Caco-2 (cell line): Measurements from ENCODE around the gene NOTCH1. TPM values are rescaled to one million over a fixed set of nuclear protein-coding genes. Genes with fewer than 3 reads are reported as not detected.

ENCODE experiments used
- BruUV-seq: library from RNA; stranded (reverse); fragments of 400-500 nt; replicated peaks from 2 replicates; lab custom pipeline; 2021; lab: Mats Ljungman, UMichigan
- CTCF ChIA-PET: fragments of 300-600 bp; sonication (Branson Sonifier 250); formaldehyde crosslinking; loops from one replicate; lab custom pipeline; 2022; ENCODE audit warnings: antibody characterized with exemption; lab: Charles Lee
- POLR2A ChIA-PET: fragments of 300-600 bp; sonication (Branson Sonifier 250); formaldehyde crosslinking; loops from one replicate; lab custom pipeline; 2022; ENCODE audit warnings: antibody characterized with exemption; lab: Charles Lee
- DNase-seq, 2 experiments: peaks; one replicate each; pipeline versions ENCODE4 v3.0.0 to v3.0.0-alpha.2; 2020 to 2022
- H3K27me3 ChIP-seq: replicated peaks from 2 replicates; pipeline ENCODE4 v1.6.0; 2011; ENCODE audit warnings: low read length; ENCODE audit not compliant: control insufficient read depth, insufficient read depth
- H3K36me3 ChIP-seq: 2 replicates; pipeline ENCODE4 v1.5.1; 2011; ENCODE audit warnings: low read length; ENCODE audit not compliant: control insufficient read depth, insufficient read depth
- H3K4me1 ChIP-seq: fragments of 250-450 bp; sonication (Bioruptor Pico); 2 replicates; pipeline ENCODE4 v1.5.1; 2020; ENCODE audit warnings: mild to moderate bottlenecking
- H3K4me3 ChIP-seq: 2 replicates; pipeline ENCODE4 v1.5.1; 2011; ENCODE audit warnings: low read depth, mild to moderate bottlenecking, control low read depth, low read length
- H3K9me3 ChIP-seq: fragments of 250-450 bp; sonication (Bioruptor Pico); 2 replicates; pipeline ENCODE4 v1.5.1; 2020; ENCODE audit warnings: mild to moderate bottlenecking, moderate library complexity
- H3K27ac Mint-ChIP-seq: one replicate; pipeline ENCODE4 v1.8.0; 2022; ENCODE audit warnings: mixed read lengths; ENCODE audit not compliant: unreplicated experiment
- H3K27me3 Mint-ChIP-seq: one replicate; pipeline ENCODE4 v1.8.0; 2022; ENCODE audit warnings: mixed read lengths; ENCODE audit not compliant: insufficient read depth, unreplicated experiment
- H3K36me3 Mint-ChIP-seq: one replicate; pipeline ENCODE4 v1.8.0; 2022; ENCODE audit warnings: mild to moderate bottlenecking, mixed read lengths; ENCODE audit not compliant: insufficient read depth, unreplicated experiment
- H3K4me1 Mint-ChIP-seq: one replicate; pipeline ENCODE4 v1.8.0; 2022; ENCODE audit warnings: low read depth, mixed read lengths; ENCODE audit not compliant: unreplicated experiment
- H3K4me3 Mint-ChIP-seq: one replicate; pipeline ENCODE4 v1.8.0; 2022; ENCODE audit warnings: mild to moderate bottlenecking, moderate library complexity, mixed read lengths; ENCODE audit not compliant: unreplicated experiment
- H3K9me3 Mint-ChIP-seq: one replicate; pipeline ENCODE4 v1.8.0; 2022; ENCODE audit warnings: mixed read lengths; ENCODE audit not compliant: unreplicated experiment
- CTCF ChIP-seq, 2 experiments: fragments of 200-600 bp in 1 of 2; IDR thresholded peaks; 1 replicate in 1 of 2; 2 replicates in 1 of 2; pipeline versions ENCODE4 v1.5.1 to v1.8.0; 2011 to 2022; ENCODE audit warnings: antibody characterized with exemption in 1 of 2, control low read depth in 1 of 2, inconsistent platforms in 1 of 2, low read depth in 1 of 2, low read length in 1 of 2, mild to moderate bottlenecking in 1 of 2, moderate library complexity in 1 of 2; ENCODE audit not compliant: insufficient read depth in 1 of 2, severe bottlenecking in 1 of 2, unreplicated experiment in 1 of 2
- intact Hi-C: fragments of 100-400 bp; cut with micrococcal nuclease; formaldehyde crosslinking; loops from one replicate; pipeline ENCODE4 v1.10.0; 2022; ENCODE audit not compliant: unreplicated experiment
- total RNA-seq: library from RNA; stranded (reverse); gene quantifications from 2 replicates; pipeline ENCODE4 v1.2.3, GENCODE V29; 2022

The NOTCH1 gene
- total RNA-seq, 1 experiment from 2014 or later: 6.3 TPM

GRCh38 chr9:136513191-136513590, 32.7 kb downstream of the NOTCH1 start:
- Histone ChIP-seq H3K4me1 (no peaks in the 10 kb centered on the region), H3K36me3 (no peaks in the 10 kb centered on the region), H3K9me3 (no peaks in the 10 kb centered on the region), H3K4me3 (no peak overlapping the region), H3K27me3 (no peaks in the 10 kb centered on the region)
- Mint-ChIP-seq H3K27me3 (no peaks in the 10 kb centered on the region), H3K4me3 (no peak overlapping the region), H3K9me3 (no peaks in the 10 kb centered on the region), H3K36me3 (no peaks in the 10 kb centered on the region), H3K4me1 (no peaks in the 10 kb centered on the region), H3K27ac (no peak overlapping the region)
- no peak for TF ChIP-seq CTCF (IDR thresholded peaks at IDR 0.05; ENCODE audit: insufficient read depth in 1 of 2, low read depth in 1 of 2, low read length in 1 of 2, severe bottlenecking in 1 of 2, unreplicated experiment in 1 of 2)
- POLR2A ChIA-PET: no interaction called here
- intact Hi-C loops: no loop called here
- no peak for DNase-seq
- CTCF ChIA-PET: no interaction called here
- no TSS peak for BruUV-seq

GRCh38 chr9:136512651-136513071, 33.2 kb downstream of the NOTCH1 start:
- CTCF ChIA-PET: no interaction called here
- no peaks in the 10 kb centered on the region for H3K36me3 Mint-ChIP-seq

GRCh38 chr9:136511670-136512592, 33.9 kb downstream of the NOTCH1 start:
- Histone ChIP-seq H3K27me3 (no peaks in the 10 kb centered on the region), H3K36me3 (no peaks in the 10 kb centered on the region), H3K4me3 (no peak overlapping the region), H3K4me1 (no peaks in the 10 kb centered on the region), H3K9me3 (no peaks in the 10 kb centered on the region)
- intact Hi-C loops: no loop called here
- no peak for TF ChIP-seq CTCF (IDR thresholded peaks at IDR 0.05; ENCODE audit: insufficient read depth in 1 of 2, low read depth in 1 of 2, low read length in 1 of 2, severe bottlenecking in 1 of 2, unreplicated experiment in 1 of 2)
- no peaks in the 10 kb centered on the region for H3K4me1 Mint-ChIP-seq
- no peaks in the 10 kb centered on the region for H3K27me3 Mint-ChIP-seq
- DNase-seq: no peak
- no peaks in the 10 kb centered on the region for H3K9me3 Mint-ChIP-seq
- no peaks in the 10 kb centered on the region for H3K36me3 Mint-ChIP-seq
- POLR2A ChIA-PET: no interaction called here
- CTCF ChIA-PET: no interaction called here
- no TSS peak for BruUV-seq
- H3K4me3 Mint-ChIP-seq: no peak overlapping the region
- no peak overlapping the region for H3K27ac Mint-ChIP-seq

More at GRCh38 chr9:136512651-136513071, 33.2 kb downstream of the NOTCH1 start:
- Histone ChIP-seq H3K9me3 (no peaks in the 10 kb centered on the region), H3K4me3 (no peak overlapping the region), H3K36me3 (no peaks in the 10 kb centered on the region), H3K4me1 (no peaks in the 10 kb centered on the region), H3K27me3 (no peaks in the 10 kb centered on the region)
- Mint-ChIP-seq H3K27me3 (no peaks in the 10 kb centered on the region), H3K4me3 (no peak overlapping the region), H3K4me1 (no peaks in the 10 kb centered on the region), H3K27ac (no peak overlapping the region), H3K9me3 (no peaks in the 10 kb centered on the region)
- no peak for DNase-seq
- POLR2A ChIA-PET: no interaction called here
- intact Hi-C loops: no loop called here
- no peak for TF ChIP-seq CTCF (IDR thresholded peaks at IDR 0.05; ENCODE audit: insufficient read depth in 1 of 2, low read depth in 1 of 2, low read length in 1 of 2, severe bottlenecking in 1 of 2, unreplicated experiment in 1 of 2)
- BruUV-seq: no TSS peak
